K562 (cell line): ENCODE data around the gene TDRD12. TPM values are rescaled to one million over a fixed set of nuclear protein-coding genes. Genes with fewer than 3 reads are reported as not detected.

Experiments used
- ATAC-seq: fragments of 200-7000 bp; cut with Tn5 transposase; 3 replicates; pipeline ENCODE4 v1.9.1; 2020; ENCODE audit warnings: moderate library complexity
- BruUV-seq: library from RNA; stranded (reverse); fragments of 400-500 nt; replicated peaks from 2 replicates; lab custom pipeline; 2021; lab: Mats Ljungman, UMichigan
- CTCF ChIA-PET: fragments of 300-600 bp; formaldehyde crosslinking; extraction: SDS; loops from one replicate; lab custom pipeline; 2021; ENCODE audit warnings: low intra/inter-chr PET ratio; lab: Yijun Ruan, JAX
- POLR2A ChIA-PET: fragments of 300-600, 350-650 bp; sonication (Branson Sonifier 250); formaldehyde crosslinking; extraction: SDS; loops from one replicate; lab custom pipeline; 2021; ENCODE audit warnings: antibody characterized with exemption, inconsistent platforms; lab: Yijun Ruan, JAX
- DNase-seq, 4 experiments: peaks; one replicate each; pipeline versions ENCODE4 v3.0.0 to v3.0.0-alpha.2; 2011 to 2018; ENCODE audit warnings: low spot score in 3 of 4, mixed read lengths in 3 of 4; ENCODE audit errors: extremely low read depth in 1 of 4
- FAIRE-seq: peaks from 2 replicates; lab custom pipeline; 2011; peaks lifted over from hg19 to GRCh38; lab: Jason Lieb, UNC
- H2AFZ ChIP-seq: 2 replicates; pipeline ENCODE4 v1.6.0; 2011; ENCODE audit warnings: low read depth, low read length, control low read depth, inconsistent platforms
- H3K27ac ChIP-seq: fragments of 200-600 bp; 3 replicates; pipeline ENCODE4 v1.8.0; 2011; ENCODE audit warnings: low read depth, mild to moderate bottlenecking, control low read depth, inconsistent platforms, low read length, moderate library complexity, mixed read lengths; ENCODE audit errors: extremely low read depth
- H3K27me3 ChIP-seq, 2 experiments: fragments of 300-600 bp in 1 of 2; 2 replicates in 1 of 2; 3 replicates in 1 of 2; pipeline versions ENCODE4 v1.6.0 to v1.8.0; 2011; ENCODE audit warnings: inconsistent platforms in 2 of 2, low read length in 2 of 2, mild to moderate bottlenecking in 1 of 2, mixed read lengths in 1 of 2, moderate library complexity in 1 of 2; ENCODE audit not compliant: control insufficient read depth in 2 of 2, insufficient read depth in 2 of 2
- H3K36me3 ChIP-seq: fragments of 300-600 bp; 3 replicates; pipeline ENCODE4 v1.8.0; 2011; ENCODE audit warnings: mild to moderate bottlenecking, low read length, inconsistent platforms; ENCODE audit not compliant: control insufficient read depth, insufficient read depth
- H3K4me1 ChIP-seq, 2 experiments: fragments of 200-600 bp in 1 of 2; replicated peaks in 1 of 2; 2 replicates in 1 of 2; 3 replicates in 1 of 2; pipeline versions ENCODE4 v1.5.1 to v1.8.0; 2011; ENCODE audit warnings: inconsistent platforms in 2 of 2, low read length in 2 of 2, mild to moderate bottlenecking in 1 of 2, mixed read lengths in 1 of 2, moderate library complexity in 1 of 2; ENCODE audit not compliant: control insufficient read depth in 2 of 2, insufficient read depth in 2 of 2
- H3K4me2 ChIP-seq: 2 replicates; pipeline ENCODE4 v1.6.1; 2011; ENCODE audit warnings: low read length, control low read depth, inconsistent platforms, mixed read lengths; ENCODE audit not compliant: insufficient read depth
- H3K4me3 ChIP-seq: fragments of 200-600 bp; sonication (generic), shearing (Covaris generic); 2 replicates; pipeline ENCODE4 v1.5.1; 2016; ENCODE audit warnings: control low read depth, inconsistent platforms
- H3K79me2 ChIP-seq: fragments of 200-600 bp; 3 replicates; pipeline ENCODE4 v1.8.0; 2011; ENCODE audit warnings: low read length, inconsistent platforms; ENCODE audit not compliant: control insufficient read depth, insufficient read depth
- H3K9ac ChIP-seq, 2 experiments: 2 replicates each; pipeline versions ENCODE4 v1.6.0 to v1.6.1; 2011; ENCODE audit warnings: low read depth in 2 of 2, low read length in 2 of 2, control low read depth in 1 of 2, inconsistent platforms in 1 of 2, mild to moderate bottlenecking in 1 of 2, mixed read lengths in 1 of 2; ENCODE audit not compliant: insufficient read depth in 1 of 2
- H3K9me1 ChIP-seq: one replicate; pipeline ENCODE4 v1.6.0; 2011; ENCODE audit warnings: inconsistent platforms, mild to moderate bottlenecking, low read length, moderate library complexity; ENCODE audit not compliant: control insufficient read depth, insufficient read depth
- H3K9me3 ChIP-seq: replicated peaks from 2 replicates; pipeline ENCODE4 v1.5.1; 2011; ENCODE audit warnings: low read depth, low read length, inconsistent platforms; ENCODE audit not compliant: control insufficient read depth, insufficient read depth
- H4K20me1 ChIP-seq: replicated peaks from 2 replicates; pipeline ENCODE4 v1.6.1; 2011; ENCODE audit warnings: low read length, inconsistent platforms, mixed read lengths; ENCODE audit not compliant: control insufficient read depth, insufficient read depth
- ATF3 ChIP-seq, 2 experiments: fragments of 450-650 bp in 1 of 2; sonication (generic) in 1 of 2; formaldehyde crosslinking in 1 of 2; IDR thresholded peaks in 1 of 2; conservative IDR thresholded peaks in 1 of 2; 2 replicates each; pipeline versions ENCODE4 v1.6.1 to v1.8.1; 2016 to 2023; ENCODE audit warnings: mild to moderate bottlenecking in 2 of 2, moderate library complexity in 2 of 2, inconsistent platforms in 1 of 2, missing genetic modification reagents in 1 of 2
- GMEB1 ChIP-seq: fragments of 250-450 bp; sonication (Bioruptor Pico); IDR thresholded peaks from 2 replicates; pipeline ENCODE4 v1.4.0; 2020; ENCODE audit warnings: mild to moderate bottlenecking
- PHF20 ChIP-seq: fragments of 450-650 bp; IDR thresholded peaks from 2 replicates; pipeline ENCODE4 v1.6.1; 2018; ENCODE audit not compliant: partially characterized antibody
- RUNX1 ChIP-seq: sonication (generic); IDR thresholded peaks from 2 replicates; pipeline ENCODE4 v1.6.1; 2016; ENCODE audit warnings: antibody characterized with exemption, low read depth
- SMARCA4 ChIP-seq: fragments of 450-650 bp; IDR thresholded peaks from 2 replicates; pipeline ENCODE4 v1.6.1; 2016
- SP1 ChIP-seq: sonication (generic); formaldehyde crosslinking; IDR thresholded peaks from 2 replicates; pipeline ENCODE4 v1.8.1; 2022; ENCODE audit warnings: mild to moderate bottlenecking, missing genetic modification reagents
- TBL1XR1 ChIP-seq, 2 experiments: IDR thresholded peaks; 2 replicates each; pipeline ENCODE4 v1.6.1; 2012; ENCODE audit warnings: improper control_type of control experiment in 2 of 2, low read length in 2 of 2, mild to moderate bottlenecking in 1 of 2
- TEAD4 ChIP-seq, 2 experiments: sonication (generic) in 1 of 2; formaldehyde crosslinking in 1 of 2; IDR thresholded peaks; 2 replicates each; pipeline versions ENCODE4 v1.6.1 to v1.8.0; 2012 to 2022; ENCODE audit warnings: borderline replicate concordance in 1 of 2, inconsistent platforms in 1 of 2, low read length in 1 of 2, mild to moderate bottlenecking in 1 of 2, missing genetic modification reagents in 1 of 2
- ZHX1 ChIP-seq: fragments of 150-350 bp; conservative IDR thresholded peaks from 2 replicates; pipeline ENCODE4 v1.6.1; 2014; ENCODE audit warnings: low read length
- ZNF316 ChIP-seq: fragments of 450-650 bp; IDR thresholded peaks from 2 replicates; pipeline ENCODE4 v1.6.1; 2016
- ZNF408 ChIP-seq: fragments of 250-450 bp; sonication (Bioruptor Pico); IDR thresholded peaks from 2 replicates; pipeline ENCODE4 v1.4.0; 2020; ENCODE audit warnings: low read depth, mild to moderate bottlenecking, moderate library complexity
- WGBS: fragments of 100-300 bp; shearing (Covaris generic); methylation state at CpG from one replicate; pipeline ENCODE4 v1.1.6; 2016; ENCODE audit warnings: low coverage, mixed read lengths; ENCODE audit not compliant: insufficient coverage; ENCODE audit errors: missing lambda C conversion rate; 5-methylcytosine and 5-hydroxymethylcytosine counted together
- in situ Hi-C: fragments of 300-500 bp; cut with MboI; formaldehyde crosslinking; loops from 4 replicates; pipeline ENCODE4 v1.15.0; 2018; ENCODE audit warnings: inconsistent platforms, mixed read lengths
- intact Hi-C: fragments of 100-400 bp; cut with micrococcal nuclease; formaldehyde crosslinking; loops from 2 replicates; pipeline ENCODE4 v1.14.2; 2022
- polyA plus RNA-seq, 8 experiments: library from polyadenylated mRNA; depleted of rRNA in 4 of 8; stranded (reverse) in 5 of 8; unstranded in 3 of 8; fragments of >200 nt; fragmentation: Nextera tagmentation in 2 of 8; fragmentation: Illumina TruSeq in 1 of 8; extraction: Ambion mirVana in 2 of 8; extraction: Trizol in 1 of 8; gene quantifications; 2 replicates each; pipeline versions ENCODE4 v1.2.1 to v1.2.3, GENCODE V29; 2011 to 2014; ENCODE audit warnings: inconsistent platforms in 1 of 8, missing spikeins in 1 of 8
- total RNA-seq, 7 experiments: library from RNA; depleted of rRNA in 6 of 7; stranded (reverse); fragments of >200 nt in 6 of 7; fragmentation: Illumina TruSeq in 2 of 7; extraction: Trizol in 2 of 7; gene quantifications; 2 replicates each; pipeline versions ENCODE4 v1.2.1 to v1.2.3, GENCODE V29; 2011 to 2021; ENCODE audit warnings: low replicate concordance in 1 of 7

TDRD12 gene
- total and polyA plus RNA-seq, 9 of the 15 experiments (the other 6 are each of a cell fraction or from before 2014, with no cell fraction given), result 0.03 TPM; not detected in 8

GRCh38 chr19:32748948-32749347 lies 29.4 kb downstream of the TDRD12 start:
- peaks cover 0 to 3% of the 10 kb centered on the region in 2 experiments; a peak in 3 of 5 replicates for H3K4me1 ChIP-seq
- ChIA-PET POLR2A (no interaction called here), CTCF (no interaction called here)
- WGBS, result 0% methylated on average over 3 of the region's 3 CpGs
- TF ChIP-seq SMARCA4 (no peak), ZNF316 (no peak), PHF20 (no peak), GMEB1 (no peak), ZNF408 (no peak), TEAD4 (IDR thresholded peaks at IDR 0.05; ENCODE audit: low read length) (no peak), TEAD4 (CRISPR knock-in tag; IDR thresholded peaks at IDR 0.05; ENCODE audit: borderline replicate concordance) (no peak), TBL1XR1 (IDR thresholded peaks at IDR 0.05; ENCODE audit: low read length in 2 of 2) (no peak), SP1 (CRISPR knock-in tag) (no peak), ZHX1 (no peak), RUNX1 (no peak), ATF3 (IDR thresholded peaks at IDR 0.05) (no peak), ATF3 (CRISPR knock-in tag; conservative IDR thresholded peaks at IDR 0.05) (no peak)
- H3K9ac ChIP-seq, result peak overlapping the region in 1 of 2 experiments; percentile 6; a peak in 2 of 4 replicates
- H4K20me1 ChIP-seq, result no peaks in the 10 kb centered on the region
- intact Hi-C loops (no loop called here), in situ Hi-C loops (no loop called here)
- no peak overlapping the region for H3K4me2 ChIP-seq
- H3K79me2 ChIP-seq, result no peaks in the 10 kb centered on the region
- H3K9me3 ChIP-seq, result no peaks in the 10 kb centered on the region
- no peaks in the 10 kb centered on the region for H3K9me1 ChIP-seq
- no peak overlapping the region for H2AFZ ChIP-seq
- FAIRE-seq, result no peak
- H3K27ac ChIP-seq, result no peak overlapping the region
- no peaks in the 10 kb centered on the region for H3K36me3 ChIP-seq
- peak; percentile 62 for ATAC-seq
- BruUV-seq, result no TSS peak
- peaks cover 16 to 22% of the 10 kb centered on the region in 2 experiments; a peak in 4 of 5 replicates for H3K27me3 ChIP-seq
- DNase-seq, result peak; percentile 11 to 29 (median 26)
- no peak overlapping the region for H3K4me3 ChIP-seq
